GM15510 (cell line): ENCODE results near the gene RSPO3.

Experiments used
- POLR2A ChIP-seq: IDR thresholded peaks from 3 replicates; pipeline ENCODE4 v1.6.1; 2011; ENCODE audit warnings: borderline replicate concordance; ENCODE audit not compliant: insufficient read length; ENCODE audit errors: extremely low read depth

RSPO3 gene

GRCh38 chr6:127118298-127119101, at the start of gene RSPO3:
RSPO3 (plus strand) TSS chr6:127118671; CDS start chr6:127119193, 522 bp downstream.
- TF ChIP-seq POLR2A: no peak

- TF ChIP-seq POLR2A: no peak
Measured at GRCh38 chr6:127069659-127070279, 48.7 kb upstream of the RSPO3 start.

GRCh38 chr6:127073222-127073621, 45.2 kb upstream of the RSPO3 start:
- no peak for TF ChIP-seq POLR2A

- TF ChIP-seq POLR2A: no peak
Measured at GRCh38 chr6:127076466-127076865, 42.0 kb upstream of the RSPO3 start.

GRCh38 chr6:127077886-127078285, 40.6 kb upstream of the RSPO3 start:
- TF ChIP-seq POLR2A: no peak

- no peak for TF ChIP-seq POLR2A
Measured at GRCh38 chr6:127078669-127079068, 39.8 kb upstream of the RSPO3 start.

- no peak for TF ChIP-seq POLR2A
Measured at GRCh38 chr6:127079681-127080080, 38.8 kb upstream of the RSPO3 start.

GRCh38 chr6:127080081-127080480, 38.4 kb upstream of the RSPO3 start:
- no peak for TF ChIP-seq POLR2A

GRCh38 chr6:127083231-127083962, 35.1 kb upstream of the RSPO3 start:
- no peak for TF ChIP-seq POLR2A

- no peak for TF ChIP-seq POLR2A
Measured at GRCh38 chr6:127083963-127084310, 34.5 kb upstream of the RSPO3 start.

- no peak for TF ChIP-seq POLR2A
Measured at GRCh38 chr6:127085181-127085580, 33.3 kb upstream of the RSPO3 start.

- TF ChIP-seq POLR2A: no peak
Measured at GRCh38 chr6:127090051-127090450, 28.4 kb upstream of the RSPO3 start.

GRCh38 chr6:127092466-127092865, 26.0 kb upstream of the RSPO3 start:
- TF ChIP-seq POLR2A: no peak

GRCh38 chr6:127094791-127095190, 23.7 kb upstream of the RSPO3 start:
- TF ChIP-seq POLR2A: no peak

GRCh38 chr6:127096167-127096566, 22.3 kb upstream of the RSPO3 start:
- no peak for TF ChIP-seq POLR2A
